HG02870 (cell line): Measurements from ENCODE around the gene UBTD1.
"Not testable (repeated sequence)": the region's sequence is repeated elsewhere in the genome, so short reads cannot be mapped to it uniquely, and the experiment has no call there.

Experiments
- ATAC-seq: cut with Tn5 transposase; IDR thresholded peaks from one replicate; pipeline ENCODE4 v1.9.1; 2021; ENCODE audit warnings: mild to moderate bottlenecking, moderate library complexity; ENCODE audit not compliant: unreplicated experiment

The UBTD1 gene

DNA sequence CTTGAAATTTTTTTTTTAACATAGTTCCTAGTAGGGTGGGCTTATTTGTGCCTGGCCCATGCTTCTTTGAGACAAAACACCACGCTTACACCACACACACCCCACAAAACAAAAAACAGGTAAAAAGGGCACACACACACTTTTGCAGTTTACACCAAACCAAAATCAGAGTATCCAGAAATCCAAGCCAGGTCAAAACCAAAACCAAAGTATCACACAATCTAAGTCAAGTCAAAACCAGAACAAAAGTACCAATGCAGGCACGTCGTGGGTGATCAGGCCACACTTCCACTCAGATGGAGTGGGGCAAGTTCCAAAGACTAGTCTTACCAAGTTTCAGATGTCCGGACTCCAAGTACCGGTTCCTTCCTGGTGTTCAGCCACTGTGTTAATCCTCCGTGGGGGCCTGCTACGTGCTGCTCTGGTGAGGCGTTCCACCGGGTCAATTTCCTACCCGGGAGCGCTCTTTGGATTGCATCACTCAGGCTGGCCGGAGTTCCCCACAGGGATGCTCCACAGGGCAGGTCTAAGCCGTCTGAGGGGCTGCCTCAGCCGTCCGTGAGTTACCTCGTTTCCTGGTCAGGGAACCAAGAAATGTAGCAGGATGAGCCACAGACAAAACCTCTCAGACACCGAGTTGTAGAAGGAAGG, 62.1 kb downstream of the UBTD1 start:
- not testable (repeated sequence) for ATAC-seq

GRCh38 chr10:97561386-97562077, 62.8 kb downstream of the UBTD1 start:
- not testable (repeated sequence) for ATAC-seq

GRCh38 chr10:97562329-97562728, 63.6 kb downstream of the UBTD1 start:
- not testable (repeated sequence) for ATAC-seq

- ATAC-seq, result no peak
Observed at GRCh38 chr10:97563337-97563736, 64.6 kb downstream of the UBTD1 start.

GRCh38 chr10:97564776-97565175, 66.1 kb downstream of the UBTD1 start:
- no peak for ATAC-seq

DNA sequence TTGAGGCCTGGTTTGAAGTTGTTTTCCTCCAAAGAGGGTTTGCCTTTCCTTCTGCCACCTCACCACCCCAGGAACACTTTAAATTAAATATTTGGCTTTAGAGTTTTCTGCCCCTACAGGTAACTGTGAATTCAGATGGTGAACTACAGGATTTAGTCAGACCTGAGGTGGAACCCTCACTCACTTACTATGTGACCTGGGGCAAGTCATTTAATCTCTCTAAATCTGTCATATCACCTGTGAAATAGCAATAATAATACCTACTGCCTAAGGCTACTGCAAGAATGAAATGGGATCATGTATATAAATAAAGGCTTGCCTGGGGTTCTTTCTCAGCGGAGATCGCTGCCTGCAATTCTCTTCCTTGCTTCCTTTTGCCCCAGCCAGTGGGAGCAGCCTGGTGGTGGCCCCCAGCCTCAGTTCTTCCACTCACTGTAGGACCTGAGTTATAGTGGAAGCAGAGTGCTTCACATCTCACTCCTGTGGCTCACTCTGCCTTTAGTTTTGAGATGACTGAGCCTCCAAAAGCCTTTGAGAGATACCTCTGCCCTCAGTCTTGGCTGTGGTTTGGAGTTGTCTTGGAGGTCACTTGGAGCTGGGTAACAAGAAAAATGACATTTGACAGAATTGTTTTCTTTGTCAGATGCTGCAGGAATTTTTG, 67.7 kb downstream of the UBTD1 start:
- ATAC-seq, result no peak

GRCh38 chr10:97567891-97568290, 69.2 kb downstream of the UBTD1 start:
- no peak for ATAC-seq

- no peak for ATAC-seq
Observed at GRCh38 chr10:97570146-97570788, 71.5 kb downstream of the UBTD1 start.

DNA sequence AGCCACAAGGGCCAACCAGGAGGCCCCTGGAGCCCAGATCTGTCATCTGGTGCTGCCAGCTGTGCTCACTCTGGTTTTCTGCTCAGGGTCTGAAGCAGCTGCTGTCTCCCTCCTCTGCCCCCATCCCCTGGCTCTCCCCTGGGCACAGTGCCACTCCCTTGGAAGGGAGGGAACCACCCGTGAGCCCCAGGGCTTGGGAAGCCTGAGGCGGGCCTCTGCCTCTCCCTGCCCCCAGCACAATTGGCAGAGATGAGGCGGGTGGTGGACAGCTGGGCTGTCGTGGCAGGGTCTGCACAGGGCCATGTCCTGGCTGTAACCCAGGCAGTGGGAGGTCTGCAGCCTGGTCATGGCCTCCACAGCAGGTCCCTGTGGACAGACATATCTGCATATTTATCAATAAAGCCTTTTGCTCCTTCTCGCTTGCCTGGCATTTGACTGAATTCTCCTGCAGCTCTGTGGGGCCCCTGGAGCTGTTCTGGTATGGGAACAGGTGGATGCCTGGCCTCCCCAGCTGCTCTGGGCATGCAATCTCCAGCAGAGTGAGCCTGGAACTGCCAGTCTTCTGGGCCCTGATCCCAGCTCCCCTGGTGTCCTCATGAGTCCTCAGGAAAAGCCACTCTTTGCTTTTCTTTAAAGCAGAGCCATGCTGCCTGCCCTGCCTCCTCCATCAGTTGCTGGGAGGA, 72.2 kb downstream of the UBTD1 start:
- ATAC-seq, result no peak

DNA sequence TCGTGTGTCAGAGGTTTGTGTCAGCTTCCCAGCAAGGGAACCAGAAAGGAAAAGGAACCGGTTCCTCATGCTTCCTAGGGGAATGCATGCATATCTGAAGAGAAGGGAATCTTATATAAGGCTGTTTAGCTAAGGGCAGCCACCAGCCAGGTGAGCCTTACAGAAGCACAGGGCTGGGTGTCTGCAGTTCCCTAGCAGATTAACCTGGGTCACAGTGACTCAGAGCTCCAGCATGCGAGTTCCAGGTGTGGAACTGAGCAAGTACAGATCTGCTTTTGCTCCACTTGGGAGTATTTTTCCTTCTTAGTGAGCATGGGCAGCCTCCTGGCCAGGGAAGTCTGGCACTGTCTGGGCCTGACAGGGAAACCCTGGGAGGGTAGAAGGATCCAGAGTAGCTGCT, 72.9 kb downstream of the UBTD1 start:
- ATAC-seq, result no peak

DNA sequence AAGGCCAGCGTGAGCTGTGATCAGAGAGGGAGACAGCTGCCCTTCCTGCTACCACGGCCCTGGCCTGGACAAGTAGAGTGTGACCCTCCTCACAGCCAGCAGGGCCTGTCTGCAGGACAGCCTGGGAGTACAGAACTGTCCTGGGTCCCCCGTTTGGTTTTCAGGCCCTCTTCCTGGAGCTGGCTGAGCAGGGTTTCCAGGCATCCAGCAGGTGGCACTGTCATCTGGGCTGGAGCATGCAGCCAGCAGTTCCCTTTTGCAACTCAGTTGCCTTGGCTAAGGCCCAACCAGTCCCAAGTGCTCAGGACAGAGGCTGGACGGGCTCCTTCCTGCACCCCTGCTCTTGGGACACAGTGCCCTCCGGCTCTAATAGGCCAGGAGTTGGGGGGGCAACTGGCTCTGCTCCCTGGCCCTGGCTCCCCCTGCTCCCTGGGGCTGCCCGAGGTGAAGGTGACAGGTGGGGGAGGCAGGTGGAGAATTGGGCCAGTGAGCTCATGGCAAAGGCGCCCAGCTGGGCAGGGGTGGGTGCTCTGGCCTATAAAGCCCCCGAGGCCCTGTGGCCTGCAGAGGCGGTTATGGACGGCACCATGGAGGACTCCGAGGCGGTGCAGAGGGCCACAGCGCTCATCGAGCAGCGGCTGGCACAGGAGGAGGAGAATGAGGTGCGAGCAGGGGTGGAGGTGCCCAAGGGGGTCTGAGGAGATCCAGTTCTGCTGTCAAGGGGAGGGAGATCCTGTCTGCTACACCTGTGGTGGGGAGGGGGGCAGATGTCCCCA, 73.7 kb downstream of the UBTD1 start, which contains the start of gene ANKRD2:
Gene ANKRD2 (plus strand): TSS at position 566 of the 776 bp plus-strand sequence. CDS start 10 bp downstream, at position 576.
- no peak for ATAC-seq

DNA sequence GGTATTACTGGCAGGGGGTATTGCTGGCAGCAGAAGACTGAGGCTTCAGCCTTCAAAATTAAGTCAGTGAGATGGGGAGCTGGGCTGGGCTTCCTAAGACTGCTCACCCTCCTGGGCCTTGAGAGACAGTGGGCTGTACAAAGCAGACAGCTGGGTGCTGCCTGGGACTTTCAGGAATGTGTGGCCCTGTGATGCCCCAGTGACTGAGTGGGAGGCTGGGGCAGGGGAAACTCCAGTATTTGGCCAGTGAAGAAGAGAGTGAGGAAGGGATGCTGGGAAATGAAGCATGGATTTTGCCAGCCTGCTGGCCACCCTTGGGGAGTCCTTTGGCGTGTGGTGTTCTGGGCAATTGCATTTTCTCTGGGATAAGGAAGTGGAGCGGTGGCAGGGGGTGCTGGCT, 74.3 kb downstream of the UBTD1 start:
- ATAC-seq, result no peak

GRCh38 chr10:97573672-97574071, 74.9 kb downstream of the UBTD1 start:
- ATAC-seq, result no peak

- no peak for ATAC-seq
Observed at GRCh38 chr10:97574374-97575126, 75.8 kb downstream of the UBTD1 start.

DNA sequence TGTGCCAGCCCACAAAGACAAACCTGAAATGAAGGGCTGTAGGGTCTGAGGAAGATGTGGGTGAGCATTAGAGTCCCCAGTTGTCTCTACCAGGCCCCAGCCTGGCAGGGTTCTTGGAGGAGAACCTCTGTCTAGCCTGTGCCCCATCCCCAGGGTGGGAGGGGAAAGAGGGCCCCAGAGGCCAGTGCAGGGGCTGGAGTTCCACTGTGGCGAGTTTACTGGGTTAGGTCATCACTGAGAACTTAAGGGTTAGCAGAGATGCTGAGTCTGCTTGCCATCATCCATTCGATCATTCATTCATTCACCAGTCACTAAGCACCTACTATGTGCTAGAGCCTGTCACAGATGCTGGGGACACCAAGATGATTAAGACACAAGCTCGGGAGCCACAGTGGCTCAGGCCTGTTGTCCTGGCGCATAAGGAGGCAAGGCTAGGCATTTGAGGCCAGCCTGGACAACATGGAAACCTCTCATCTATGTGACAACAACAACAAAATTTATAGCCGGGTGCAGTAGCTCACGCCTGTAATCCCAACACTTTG, 76.5 kb downstream of the UBTD1 start:
- no peak for ATAC-seq

DNA sequence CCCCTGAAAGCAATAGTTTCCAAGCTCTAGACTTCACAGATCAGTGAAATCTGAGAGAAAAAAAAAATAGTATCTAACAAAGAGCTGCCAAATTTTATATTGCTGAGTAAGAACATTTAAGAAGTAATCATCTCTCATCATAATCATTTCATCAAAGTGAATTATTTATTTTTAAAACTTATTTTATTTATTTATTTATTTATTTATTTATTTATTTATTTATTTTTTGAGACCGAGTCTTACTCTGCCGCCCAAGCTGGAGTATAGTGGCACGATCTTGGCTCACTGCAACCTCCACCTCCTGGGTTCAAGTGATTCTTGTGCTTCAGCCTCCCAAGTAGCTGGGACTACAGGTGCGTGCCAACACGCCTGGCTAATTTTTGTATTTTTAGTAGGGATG, 77.8 kb downstream of the UBTD1 start:
- ATAC-seq, result not testable (repeated sequence)

GRCh38 chr10:97577701-97578100, 79.0 kb downstream of the UBTD1 start:
- no peak for ATAC-seq

- ATAC-seq, result no peak
Observed at GRCh38 chr10:97578171-97578844, 79.6 kb downstream of the UBTD1 start.
